Endothelial cell of umbilical vein (primary cell): ENCODE results near the gene HELZ2. TPM values are rescaled to one million over a fixed set of nuclear protein-coding genes. Genes with fewer than 3 reads are reported as not detected.

Experiments used
- BruUV-seq: library from RNA; stranded (reverse); fragments of 400-500 nt; replicated peaks from 2 replicates; lab custom pipeline; 2021; lab: Mats Ljungman, UMichigan
- CTCF ChIA-PET: fragments of 300-600, 350-600 bp; sonication (Branson Sonifier 250); formaldehyde crosslinking; loops from one replicate; lab custom pipeline; 2021; ENCODE audit warnings: antibody characterized with exemption, inconsistent platforms; lab: Charles Lee
- POLR2A ChIA-PET: fragments of 300-600, 350-600 bp; sonication (Branson Sonifier 250); formaldehyde crosslinking; loops from one replicate; lab custom pipeline; 2021; ENCODE audit warnings: antibody characterized with exemption, inconsistent platforms; lab: Charles Lee
- DNase-seq: peaks from one replicate; pipeline ENCODE4 v3.0.0-alpha.2; 2011; ENCODE audit warnings: low read depth, low spot score
- FAIRE-seq: peaks from 2 replicates; lab custom pipeline; 2011; peaks lifted over from hg19 to GRCh38; lab: Jason Lieb, UNC
- H2AFZ ChIP-seq: 2 replicates; pipeline ENCODE4 v1.6.0; 2012; ENCODE audit warnings: low read depth, low read length, control low read depth, inconsistent platforms
- H3K27ac ChIP-seq: 2 replicates; pipeline ENCODE4 v1.5.1; 2011; ENCODE audit warnings: low read depth, mild to moderate bottlenecking, control low read depth, low read length, moderate library complexity; ENCODE audit not compliant: insufficient read depth
- H3K27me3 ChIP-seq, 2 experiments: 2 replicates each; pipeline versions ENCODE4 v1.6.0 to v1.6.1; 2011; ENCODE audit warnings: low read length in 2 of 2, mixed read lengths in 1 of 2; ENCODE audit not compliant: control insufficient read depth in 2 of 2, insufficient read depth in 2 of 2
- H3K36me3 ChIP-seq, 2 experiments: 2 replicates in 1 of 2; 3 replicates in 1 of 2; pipeline ENCODE4 v1.5.1; 2011; ENCODE audit warnings: low read length in 2 of 2, mild to moderate bottlenecking in 1 of 2, moderate library complexity in 1 of 2; ENCODE audit not compliant: control insufficient read depth in 2 of 2, insufficient read depth in 2 of 2; ENCODE audit errors: extremely low read depth in 1 of 2
- H3K4me1 ChIP-seq: 3 replicates; pipeline ENCODE4 v1.5.1; 2011; ENCODE audit warnings: mild to moderate bottlenecking, low read length; ENCODE audit not compliant: control insufficient read depth, insufficient read depth; ENCODE audit errors: extremely low read depth
- H3K4me2 ChIP-seq: 2 replicates; pipeline ENCODE4 v1.6.1; 2011; ENCODE audit warnings: low read length, control low read depth, mixed read lengths; ENCODE audit not compliant: insufficient read depth
- H3K4me3 ChIP-seq, 3 experiments: fragments of 200-600 bp in 1 of 3; sonication (generic), shearing (Covaris generic) in 1 of 3; replicated peaks in 1 of 3; 2 replicates each; pipeline ENCODE4 v1.5.1; 2011 to 2016; ENCODE audit warnings: control low read depth in 3 of 3, low read length in 3 of 3, mild to moderate bottlenecking in 2 of 3, inconsistent platforms in 1 of 3, low read depth in 1 of 3, moderate library complexity in 1 of 3; ENCODE audit not compliant: insufficient read depth in 1 of 3
- H3K79me2 ChIP-seq: 2 replicates; pipeline ENCODE4 v1.6.0; 2012; ENCODE audit warnings: low read length, inconsistent platforms; ENCODE audit not compliant: control insufficient read depth, insufficient read depth
- H3K9ac ChIP-seq: replicated peaks from 2 replicates; pipeline ENCODE3; 2011; ENCODE audit warnings: low read length, control low read depth; ENCODE audit not compliant: insufficient read depth; ENCODE audit errors: extremely low read depth
- H3K9me1 ChIP-seq: replicated peaks from 3 replicates; pipeline ENCODE4 v1.6.0; 2011; ENCODE audit warnings: mild to moderate bottlenecking, low read length; ENCODE audit not compliant: control insufficient read depth, insufficient read depth; ENCODE audit errors: extremely low read depth
- H3K9me3 ChIP-seq: replicated peaks from 2 replicates; pipeline ENCODE4 v1.5.1; 2012; ENCODE audit warnings: low read length, inconsistent platforms; ENCODE audit not compliant: control insufficient read depth, insufficient read depth
- H4K20me1 ChIP-seq: replicated peaks from 2 replicates; pipeline ENCODE3; 2011; ENCODE audit warnings: mild to moderate bottlenecking, low read length; ENCODE audit not compliant: control insufficient read depth, insufficient read depth; ENCODE audit errors: extremely low read depth
- EZH2 ChIP-seq: IDR thresholded peaks from 2 replicates; pipeline ENCODE4 v1.6.1; 2012; ENCODE audit warnings: borderline replicate concordance, low read depth, mild to moderate bottlenecking, moderate library complexity, low read length, inconsistent platforms; ENCODE audit not compliant: severe bottlenecking
- FOS ChIP-seq: IDR thresholded peaks from 2 replicates; pipeline ENCODE4 v1.6.1; 2011; ENCODE audit warnings: mild to moderate bottlenecking, low read length, moderate library complexity, borderline replicate concordance; ENCODE audit not compliant: insufficient read depth
- GATA2 ChIP-seq: IDR thresholded peaks from 2 replicates; pipeline ENCODE4 v1.7.0; 2011; ENCODE audit warnings: low read depth, mild to moderate bottlenecking, moderate library complexity, mixed read lengths, low read length; ENCODE audit not compliant: insufficient read length, insufficient read depth
- JUN ChIP-seq: IDR thresholded peaks from 2 replicates; pipeline ENCODE4 v1.6.1; 2011; ENCODE audit warnings: borderline replicate concordance, low read depth; ENCODE audit not compliant: insufficient read length, insufficient read depth
- MYC ChIP-seq: IDR thresholded peaks from one replicate; pipeline ENCODE4 v1.6.1; 2011; ENCODE audit warnings: mild to moderate bottlenecking, low read depth, low read length
- POLR2A ChIP-seq: IDR thresholded peaks from 2 replicates; pipeline ENCODE4 v1.6.1; 2012; ENCODE audit warnings: low read depth, mild to moderate bottlenecking, control low read depth, low read length
- POLR2AphosphoS5 ChIP-seq: IDR thresholded peaks from 2 replicates; pipeline ENCODE4 v1.6.1; 2012; ENCODE audit warnings: low read depth, mild to moderate bottlenecking, control low read depth, low read length, moderate library complexity; ENCODE audit not compliant: insufficient read depth
- dilution Hi-C: fragments of 300-500 bp; cut with MboI; formaldehyde crosslinking; loops from one replicate; pipeline ENCODE4 v1.15.0; 2019; ENCODE audit warnings: low sequenced_read_pairs; ENCODE audit not compliant: extremely low pct_ligation_motif_present
- intact Hi-C: fragments of 100-400 bp; cut with micrococcal nuclease; formaldehyde crosslinking; loops from one replicate; pipeline ENCODE4 v1.10.0; 2022
- polyA plus RNA-seq, 4 experiments: library from polyadenylated mRNA; depleted of rRNA in 3 of 4; stranded (reverse) in 3 of 4; unstranded in 1 of 4; fragments of >200 nt; gene quantifications; 2 replicates each; pipeline versions ENCODE4 v1.2.1 to v1.2.3, GENCODE V29; 2011 to 2012; ENCODE audit warnings: missing spikeins in 1 of 4
- total RNA-seq: library from RNA; stranded (reverse); gene quantifications from 2 replicates; pipeline ENCODE4 v1.2.3, GENCODE V29; 2021
- TF ChIP-seq, protein P1 (sequence below): IDR thresholded peaks from 2 replicates; pipeline ENCODE4 v1.6.1; 2011; ENCODE audit not compliant: insufficient read depth, insufficient read length
- TF ChIP-seq, protein P2 (sequence below), 2 donors: IDR thresholded peaks; 1 replicate in 1 of 2; 2 replicates in 1 of 2; pipeline ENCODE4 v1.5.1; 2011; ENCODE audit warnings: low read length in 2 of 2, mild to moderate bottlenecking in 2 of 2, moderate library complexity in 2 of 2, control low read depth in 1 of 2, inconsistent platforms in 1 of 2, low read depth in 1 of 2; ENCODE audit not compliant: insufficient read depth in 1 of 2; ENCODE audit errors: extremely low read depth in 1 of 2

The HELZ2 gene
- total and polyA plus RNA-seq, 2 donors (not counting 3 experiments of a cell fraction or from before 2014, with no cell fraction given) = 10.6 to 33.2 TPM

DNA sequence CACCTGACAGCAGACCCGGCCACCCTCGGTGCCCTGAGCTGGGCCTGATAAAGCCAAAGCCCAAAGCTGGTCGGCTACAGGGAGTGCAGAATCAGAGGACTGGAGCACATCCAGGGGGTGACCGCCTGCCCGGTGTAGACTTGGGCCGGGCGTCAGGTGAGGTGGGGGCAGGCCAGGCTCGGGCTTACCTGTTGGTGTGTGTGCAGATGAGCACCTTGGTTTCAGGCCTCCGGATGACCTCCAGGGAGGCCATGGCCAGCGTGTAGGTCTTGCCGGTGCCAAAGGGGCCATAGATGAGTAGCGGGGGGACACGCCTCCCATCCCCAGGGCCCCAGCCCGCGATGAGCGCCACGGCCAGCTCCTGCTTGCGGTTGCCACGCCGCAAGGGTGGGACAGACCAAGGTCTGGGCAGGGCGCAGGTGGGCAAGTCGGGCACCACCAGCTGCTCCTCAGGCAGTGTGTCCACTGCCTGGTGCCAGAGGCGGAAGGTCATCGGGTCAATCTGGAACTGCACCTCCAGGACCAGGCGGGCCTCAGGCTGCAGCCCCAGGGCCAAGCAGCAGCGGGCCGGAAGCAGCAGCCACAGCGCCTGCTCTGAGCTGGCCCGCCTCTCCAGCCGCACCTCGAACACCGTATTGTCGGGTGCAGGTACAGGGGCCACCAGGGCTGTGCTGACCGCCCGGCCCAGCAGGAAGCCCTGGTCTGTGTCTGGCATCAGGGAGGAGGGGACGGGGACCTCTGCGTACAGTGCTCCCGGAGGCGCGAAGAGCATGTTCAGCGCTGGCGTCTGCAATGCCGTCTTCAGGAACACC is 5.7 kb downstream of the HELZ2 start:
- BruUV-seq = no TSS peak
- no peak for DNase-seq
- peaks cover 2% of the 10 kb centered on the region for H3K79me2 ChIP-seq
- H3K36me3 ChIP-seq = peaks cover 0 to 4% of the 10 kb centered on the region in 2 experiments
- no peak overlapping the region for H3K4me2 ChIP-seq
- dilution Hi-C loops (no loop called here), intact Hi-C loops (no loop called here)
- H3K9me1 ChIP-seq = no peaks in the 10 kb centered on the region
- TF ChIP-seq EZH2 (no peak), GATA2 (no peak), JUN (no peak), POLR2AphosphoS5 (no peak), FOS (no peak), MYC (no peak), POLR2A (no peak)
- TF ChIP-seq, protein P1, sequence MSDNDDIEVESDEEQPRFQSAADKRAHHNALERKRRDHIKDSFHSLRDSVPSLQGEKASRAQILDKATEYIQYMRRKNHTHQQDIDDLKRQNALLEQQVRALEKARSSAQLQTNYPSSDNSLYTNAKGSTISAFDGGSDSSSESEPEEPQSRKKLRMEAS = no peak
- TF ChIP-seq, protein P2, sequence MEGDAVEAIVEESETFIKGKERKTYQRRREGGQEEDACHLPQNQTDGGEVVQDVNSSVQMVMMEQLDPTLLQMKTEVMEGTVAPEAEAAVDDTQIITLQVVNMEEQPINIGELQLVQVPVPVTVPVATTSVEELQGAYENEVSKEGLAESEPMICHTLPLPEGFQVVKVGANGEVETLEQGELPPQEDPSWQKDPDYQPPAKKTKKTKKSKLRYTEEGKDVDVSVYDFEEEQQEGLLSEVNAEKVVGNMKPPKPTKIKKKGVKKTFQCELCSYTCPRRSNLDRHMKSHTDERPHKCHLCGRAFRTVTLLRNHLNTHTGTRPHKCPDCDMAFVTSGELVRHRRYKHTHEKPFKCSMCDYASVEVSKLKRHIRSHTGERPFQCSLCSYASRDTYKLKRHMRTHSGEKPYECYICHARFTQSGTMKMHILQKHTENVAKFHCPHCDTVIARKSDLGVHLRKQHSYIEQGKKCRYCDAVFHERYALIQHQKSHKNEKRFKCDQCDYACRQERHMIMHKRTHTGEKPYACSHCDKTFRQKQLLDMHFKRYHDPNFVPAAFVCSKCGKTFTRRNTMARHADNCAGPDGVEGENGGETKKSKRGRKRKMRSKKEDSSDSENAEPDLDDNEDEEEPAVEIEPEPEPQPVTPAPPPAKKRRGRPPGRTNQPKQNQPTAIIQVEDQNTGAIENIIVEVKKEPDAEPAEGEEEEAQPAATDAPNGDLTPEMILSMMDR (IDR thresholded peaks at IDR 0.05; ENCODE audit: extremely low read depth in 1 of 2, insufficient read depth in 1 of 2, low read depth in 1 of 2, low read length in 2 of 2) = no peak
- FAIRE-seq = no peak
- H3K27ac ChIP-seq = no peak overlapping the region
- no peaks in the 10 kb centered on the region for H3K27me3 ChIP-seq
- peaks cover 3% of the 10 kb centered on the region for H3K4me1 ChIP-seq
- POLR2A ChIA-PET = no interaction called here
- no peaks in the 10 kb centered on the region for H4K20me1 ChIP-seq
- no peak overlapping the region for H3K4me3 ChIP-seq
- no peak overlapping the region for H2AFZ ChIP-seq
- H3K9me3 ChIP-seq = no peaks in the 10 kb centered on the region
- H3K9ac ChIP-seq = no peak overlapping the region
- CTCF ChIA-PET = interaction anchor here (1.4 kb wide), 1 partner anchor 13 kb away, joined by 3 read pairs; no protein-coding TSS in a partner anchor
